ENCODE results near the gene RIPOR2.
A peak's percentile ranks its signal among the peaks of the same experiment; 100 is the strongest.
"Not testable (repeated sequence)": the region's sequence is repeated elsewhere in the genome, so short reads cannot be mapped to it uniquely, and the experiment has no call there.

RIPOR2 gene

DNA sequence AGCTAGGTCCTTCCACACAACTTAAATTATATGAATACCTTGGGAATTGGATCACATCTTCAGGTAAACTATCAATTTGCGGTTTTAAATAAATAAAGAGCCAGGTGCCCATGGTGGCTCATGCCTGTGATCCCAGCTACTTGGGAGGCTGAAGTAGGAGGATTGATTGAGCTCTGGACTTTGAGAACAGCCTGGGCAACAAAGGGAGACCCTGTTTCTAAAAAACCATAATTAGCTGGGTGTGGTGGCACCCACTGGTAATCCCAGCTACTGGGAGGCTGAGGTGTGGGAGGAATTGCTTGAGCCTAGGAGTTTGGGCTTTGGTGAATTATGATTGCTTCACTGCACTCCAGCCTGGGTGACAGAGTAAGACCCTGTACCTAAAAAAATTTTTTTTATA, 157.6 kb downstream of the RIPOR2 start:
- peaks cover 35% of the 10 kb centered on the region for H3K4me1 Mint-ChIP-seq (ENCODE audit: low read depth)
- H3K4me3 Mint-ChIP-seq: peak overlapping the region; percentile 97
- H3K9me3 Mint-ChIP-seq: no peaks in the 10 kb centered on the region
- no peak overlapping the region for H3K27ac Mint-ChIP-seq
- peaks cover 53% of the 10 kb centered on the region for H3K36me3 Mint-ChIP-seq (ENCODE audit: low read depth)
- no peak for DNase-seq (ENCODE audit: low spot score)
- H3K27me3 Mint-ChIP-seq (ENCODE audit: low read depth): no peaks in the 10 kb centered on the region

- H3K9me3 Mint-ChIP-seq: no peaks in the 10 kb centered on the region
- H3K4me1 Mint-ChIP-seq (ENCODE audit: low read depth): peaks cover 33% of the 10 kb centered on the region
- H3K27me3 Mint-ChIP-seq (ENCODE audit: low read depth): no peaks in the 10 kb centered on the region
- no peak for DNase-seq (ENCODE audit: low spot score)
- H3K27ac Mint-ChIP-seq: no peak overlapping the region
- H3K36me3 Mint-ChIP-seq (ENCODE audit: low read depth): peaks cover 46% of the 10 kb centered on the region
- H3K4me3 Mint-ChIP-seq: peak overlapping the region; percentile 97
Measured at GRCh38 chr6:24777227-24777626, 158.5 kb downstream of the RIPOR2 start.

DNA sequence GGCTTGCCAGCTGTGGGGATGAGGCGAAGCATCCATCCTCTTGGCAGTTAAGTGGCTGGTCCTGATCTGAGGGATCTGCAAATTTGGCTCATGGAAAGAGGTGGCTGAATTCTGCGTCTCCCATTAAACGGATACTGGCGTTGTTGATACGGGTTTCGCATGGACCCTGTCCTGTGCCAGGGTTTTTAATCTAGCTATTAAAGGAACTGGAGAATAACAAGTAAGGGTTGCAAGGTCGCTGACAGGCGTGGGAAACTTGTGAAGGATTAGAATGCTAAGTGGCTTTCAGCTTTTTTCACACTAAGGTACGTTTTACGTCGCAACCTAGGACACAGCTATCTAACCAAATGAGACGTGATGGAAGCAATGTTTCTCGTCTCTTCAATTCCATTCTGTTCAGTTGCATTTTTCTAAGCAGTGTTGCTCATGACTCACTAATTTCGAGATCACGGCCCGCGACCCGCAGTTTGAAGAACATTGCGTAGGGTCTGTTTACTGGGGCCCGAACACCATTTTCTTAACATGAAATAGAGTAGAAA, 160.2 kb downstream of the RIPOR2 start:
- no peaks in the 10 kb centered on the region for H3K27me3 Mint-ChIP-seq (ENCODE audit: low read depth)
- peak overlapping the region; percentile 97 for H3K27ac Mint-ChIP-seq
- H3K9me3 Mint-ChIP-seq: no peaks in the 10 kb centered on the region
- DNase-seq (ENCODE audit: low spot score): no peak
- H3K4me1 Mint-ChIP-seq (ENCODE audit: low read depth): peaks cover 33% of the 10 kb centered on the region
- peaks cover 31% of the 10 kb centered on the region for H3K36me3 Mint-ChIP-seq (ENCODE audit: low read depth)
- peak overlapping the region; percentile 97 for H3K4me3 Mint-ChIP-seq

- H3K4me3 Mint-ChIP-seq: peak within 1 kb of the TSS; percentile 97
- peak; percentile 97 for DNase-seq (ENCODE audit: low spot score)
- peak within 1 kb of the TSS; percentile 97 for H3K27ac Mint-ChIP-seq
- H3K36me3 Mint-ChIP-seq (ENCODE audit: low read depth): peaks cover 26% of the 10 kb centered on the region
- H3K27me3 Mint-ChIP-seq (ENCODE audit: low read depth): no peaks in the 10 kb centered on the region
- no peaks in the 10 kb centered on the region for H3K9me3 Mint-ChIP-seq
- H3K4me1 Mint-ChIP-seq (ENCODE audit: low read depth): peaks cover 30% of the 10 kb centered on the region
Measured at GRCh38 chr6:24774696-24775519, 160.9 kb downstream of the RIPOR2 start, which contains the start of gene GMNN. GMNN (plus strand) TSS chr6:24774937; CDS start chr6:24777247, 2,310 bp downstream.

DNA sequence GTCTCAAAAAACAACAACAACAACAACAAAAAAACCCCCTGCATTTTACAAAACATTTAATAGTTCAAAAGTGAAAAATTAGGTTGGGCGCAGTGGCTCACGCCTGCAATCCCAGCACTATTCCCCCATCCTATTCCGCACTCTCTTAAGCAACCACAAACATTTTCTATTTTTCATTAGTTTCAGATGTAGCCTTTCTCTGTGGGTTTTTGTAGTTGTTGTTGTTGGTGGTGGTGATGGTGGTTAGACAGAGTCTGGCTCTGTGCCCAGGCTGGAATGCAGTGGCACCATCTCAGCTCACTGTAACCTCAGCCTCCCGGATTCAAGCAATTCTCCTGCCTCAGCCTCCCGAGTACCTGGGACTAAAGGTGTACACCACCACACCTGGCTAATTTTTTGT, 167.4 kb downstream of the RIPOR2 start:
- Mint-ChIP-seq H3K4me1 (ENCODE audit: low read depth) (peaks cover 2% of the 10 kb centered on the region), H3K9me3 (no peaks in the 10 kb centered on the region), H3K4me3 (no peak overlapping the region), H3K27ac (no peak overlapping the region), H3K36me3 (ENCODE audit: low read depth) (no peaks in the 10 kb centered on the region), H3K27me3 (ENCODE audit: low read depth) (no peaks in the 10 kb centered on the region)
- DNase-seq (ENCODE audit: low spot score): no peak

DNA sequence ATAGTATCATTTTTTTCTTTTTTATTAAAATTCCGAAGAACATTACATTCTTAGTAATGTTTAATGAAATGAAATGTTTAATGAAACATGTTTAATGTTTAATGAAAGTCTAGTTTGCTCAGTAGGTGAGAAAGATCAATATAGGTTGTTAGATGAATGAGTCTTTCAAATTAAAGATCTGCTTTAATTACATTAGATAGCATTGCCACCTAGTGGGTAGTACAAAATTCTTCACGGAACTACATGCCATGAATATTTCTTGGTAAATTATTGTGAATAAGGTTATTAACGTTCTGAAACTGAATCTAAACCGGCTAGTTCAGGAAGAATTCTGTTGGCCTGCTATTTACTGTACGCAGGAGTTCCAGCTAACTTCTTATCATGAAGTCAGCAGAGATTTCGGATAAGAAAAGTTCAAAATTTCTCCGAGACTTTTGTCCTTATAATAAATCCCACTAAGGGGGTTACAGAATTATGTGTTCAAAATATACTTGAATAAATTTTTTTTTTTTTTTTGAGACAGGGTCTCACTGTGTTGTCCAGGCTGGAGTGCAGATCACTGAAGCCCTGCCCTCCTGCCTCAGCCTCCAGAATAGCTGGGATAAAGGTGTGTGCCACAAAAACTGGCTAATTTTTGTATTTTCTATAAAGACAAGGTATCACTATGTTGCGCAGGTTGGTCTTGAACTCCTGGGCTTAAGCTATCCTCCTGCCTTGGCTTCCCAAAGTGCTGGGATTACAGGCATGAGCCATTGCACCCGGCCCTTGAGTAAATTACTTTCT, 168.9 kb downstream of the RIPOR2 start:
- Mint-ChIP-seq H3K4me1 (ENCODE audit: low read depth) (peaks cover 3% of the 10 kb centered on the region), H3K27me3 (ENCODE audit: low read depth) (no peaks in the 10 kb centered on the region), H3K4me3 (no peak overlapping the region), H3K36me3 (ENCODE audit: low read depth) (no peaks in the 10 kb centered on the region), H3K9me3 (no peaks in the 10 kb centered on the region), H3K27ac (no peak overlapping the region)
- DNase-seq (ENCODE audit: low spot score): no peak

DNA sequence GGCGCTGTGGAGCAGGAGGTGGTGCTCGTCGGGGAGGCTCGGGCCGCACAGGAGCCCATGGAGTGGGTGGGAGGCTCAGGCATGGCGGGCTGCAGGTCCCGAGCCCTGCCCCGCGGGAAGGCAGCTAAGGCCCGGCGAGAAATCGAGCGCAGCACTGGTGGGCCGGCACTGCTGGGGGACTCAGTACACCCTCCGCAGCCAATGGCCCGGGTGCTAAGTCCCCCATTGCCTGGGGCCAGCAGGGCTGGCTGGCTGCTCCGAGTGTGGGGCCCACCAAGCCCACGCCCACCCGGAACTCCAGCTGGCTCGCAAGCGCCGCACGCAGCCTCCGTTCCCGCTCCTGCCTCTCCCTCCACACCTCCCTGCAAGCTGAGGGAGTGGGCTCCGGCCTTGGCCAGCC, 169.8 kb downstream of the RIPOR2 start:
- H3K4me3 Mint-ChIP-seq; H3K36me3 Mint-ChIP-seq (ENCODE audit: low read depth); H3K4me1 Mint-ChIP-seq (ENCODE audit: low read depth); H3K27me3 Mint-ChIP-seq (ENCODE audit: low read depth); H3K27ac Mint-ChIP-seq; H3K9me3 Mint-ChIP-seq; DNase-seq (ENCODE audit: low spot score): not testable (repeated sequence)

- not testable (repeated sequence) for H3K27me3 Mint-ChIP-seq (ENCODE audit: low read depth); H3K9me3 Mint-ChIP-seq; H3K27ac Mint-ChIP-seq; DNase-seq (ENCODE audit: low spot score); H3K4me3 Mint-ChIP-seq; H3K36me3 Mint-ChIP-seq (ENCODE audit: low read depth); H3K4me1 Mint-ChIP-seq (ENCODE audit: low read depth)
Measured at GRCh38 chr6:24764833-24765828, 170.6 kb downstream of the RIPOR2 start.

- no peak for DNase-seq (ENCODE audit: low spot score)
- Mint-ChIP-seq H3K36me3 (ENCODE audit: low read depth) (no peaks in the 10 kb centered on the region), H3K9me3 (no peaks in the 10 kb centered on the region), H3K27ac (no peak overlapping the region), H3K4me1 (ENCODE audit: low read depth) (peaks cover 7% of the 10 kb centered on the region), H3K27me3 (ENCODE audit: low read depth) (no peaks in the 10 kb centered on the region), H3K4me3 (no peak overlapping the region)
Measured at GRCh38 chr6:24763578-24763977, 172.2 kb downstream of the RIPOR2 start.

DNA sequence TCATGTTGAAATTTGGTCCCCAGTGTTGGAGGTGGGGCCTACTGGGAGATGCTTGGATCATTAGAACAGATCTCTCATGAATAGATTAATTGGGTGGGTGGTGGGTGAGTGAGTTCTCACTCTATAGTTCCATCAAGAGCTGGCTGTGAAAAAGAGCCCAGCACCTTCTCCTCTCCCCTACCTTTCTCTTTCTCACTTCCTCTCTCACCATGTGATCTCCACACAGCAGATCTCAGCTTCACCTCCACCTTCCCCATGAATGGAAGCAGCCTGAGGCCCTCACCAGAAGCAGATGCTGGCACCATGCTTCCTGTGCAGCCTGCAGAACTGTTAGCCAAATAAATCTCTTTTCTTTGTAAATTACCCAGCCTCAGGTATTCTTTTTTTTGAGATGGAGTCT, 173.9 kb downstream of the RIPOR2 start:
- Mint-ChIP-seq H3K36me3 (ENCODE audit: low read depth) (no peaks in the 10 kb centered on the region), H3K4me3 (no peak overlapping the region), H3K4me1 (ENCODE audit: low read depth) (peaks cover 9% of the 10 kb centered on the region), H3K9me3 (no peaks in the 10 kb centered on the region), H3K27me3 (ENCODE audit: low read depth) (no peaks in the 10 kb centered on the region), H3K27ac (no peak overlapping the region)
- DNase-seq (ENCODE audit: low spot score): no peak

DNA sequence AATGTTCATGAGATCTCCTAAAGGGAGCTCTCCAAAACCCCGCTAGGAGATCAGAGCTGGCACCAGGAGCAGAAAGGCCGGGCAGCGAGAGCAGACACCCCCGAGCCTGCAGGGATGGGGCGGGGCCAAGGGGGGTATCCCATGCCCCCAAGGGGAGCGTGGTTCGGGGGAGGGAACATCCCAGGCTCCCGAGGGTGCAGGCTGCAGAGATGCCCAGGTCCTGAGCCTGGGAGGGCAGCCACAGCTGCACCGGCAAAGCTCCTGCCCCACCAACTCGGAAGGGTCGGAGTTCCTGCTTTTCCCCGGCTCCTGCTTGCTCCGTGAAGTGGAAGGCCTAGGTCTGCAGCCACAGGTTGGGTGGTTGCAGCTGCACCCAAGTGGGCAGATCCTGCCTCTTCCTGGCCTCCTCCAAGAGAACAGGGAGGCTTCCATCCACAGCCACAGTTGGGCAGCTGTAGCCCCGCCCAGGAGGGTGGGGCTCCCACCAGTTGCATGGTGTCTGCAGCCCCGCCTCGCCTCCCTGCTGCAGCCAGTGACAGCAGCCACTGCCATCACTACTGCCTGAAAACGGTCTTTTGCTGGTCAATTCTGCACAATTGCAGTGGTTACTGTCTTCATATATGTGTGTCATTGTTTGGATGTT, 174.4 kb downstream of the RIPOR2 start:
- H3K4me1 Mint-ChIP-seq (ENCODE audit: low read depth): peaks cover 9% of the 10 kb centered on the region
- H3K27ac Mint-ChIP-seq: no peak overlapping the region
- no peak for DNase-seq (ENCODE audit: low spot score)
- H3K9me3 Mint-ChIP-seq: no peaks in the 10 kb centered on the region
- H3K4me3 Mint-ChIP-seq: no peak overlapping the region
- H3K27me3 Mint-ChIP-seq (ENCODE audit: low read depth): no peaks in the 10 kb centered on the region
- no peaks in the 10 kb centered on the region for H3K36me3 Mint-ChIP-seq (ENCODE audit: low read depth)

DNA sequence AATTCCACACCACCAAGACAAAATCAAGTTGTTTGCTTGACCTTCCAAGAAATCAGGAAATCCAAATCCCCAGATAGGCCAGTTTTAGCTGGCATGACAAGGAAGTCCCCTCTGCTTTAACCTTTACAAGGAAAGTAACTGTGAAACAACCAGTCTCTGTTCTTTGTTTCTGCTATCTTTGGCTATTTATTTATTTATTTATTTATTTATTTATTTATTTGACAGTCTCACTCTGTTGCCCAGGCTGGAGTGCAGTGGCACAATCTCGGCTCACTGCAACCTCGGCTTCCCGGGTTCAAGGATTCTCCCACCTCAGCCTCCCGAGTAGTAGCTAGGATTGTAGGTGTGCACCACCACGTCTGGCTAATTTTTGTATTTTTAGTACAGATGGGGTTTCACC, 175.6 kb downstream of the RIPOR2 start:
- no peaks in the 10 kb centered on the region for H3K9me3 Mint-ChIP-seq
- H3K27ac Mint-ChIP-seq: no peak overlapping the region
- no peaks in the 10 kb centered on the region for H3K36me3 Mint-ChIP-seq (ENCODE audit: low read depth)
- no peak overlapping the region for H3K4me3 Mint-ChIP-seq
- DNase-seq (ENCODE audit: low spot score): no peak
- H3K27me3 Mint-ChIP-seq (ENCODE audit: low read depth): no peaks in the 10 kb centered on the region
- H3K4me1 Mint-ChIP-seq (ENCODE audit: low read depth): peaks cover 9% of the 10 kb centered on the region

- no peak overlapping the region for H3K4me3 Mint-ChIP-seq
- H3K9me3 Mint-ChIP-seq: no peaks in the 10 kb centered on the region
- H3K4me1 Mint-ChIP-seq (ENCODE audit: low read depth): peaks cover 8% of the 10 kb centered on the region
- no peak for DNase-seq (ENCODE audit: low spot score)
- H3K36me3 Mint-ChIP-seq (ENCODE audit: low read depth): no peaks in the 10 kb centered on the region
- H3K27ac Mint-ChIP-seq: no peak overlapping the region
- no peaks in the 10 kb centered on the region for H3K27me3 Mint-ChIP-seq (ENCODE audit: low read depth)
Measured at GRCh38 chr6:24759718-24760117, 176.0 kb downstream of the RIPOR2 start.
